SU-DHL-6 (cell line): ENCODE data around the gene OTOF.

Source experiments
- CTCF ChIP-seq: fragments of 200-600 bp; sonication (generic); IDR thresholded peaks from one replicate; pipeline ENCODE4 v1.5.1; 2017; ENCODE audit warnings: antibody characterized with exemption, mild to moderate bottlenecking, low read length, moderate library complexity; ENCODE audit not compliant: insufficient read depth, poor library complexity, severe bottlenecking
- EZH2phosphoT487 ChIP-seq: fragments of 200-600 bp; sonication (generic), shearing (Covaris generic); conservative IDR thresholded peaks from 2 replicates; pipeline ENCODE4 v1.6.1; 2018; ENCODE audit warnings: mild to moderate bottlenecking, antibody characterized with exemption, low read length, moderate library complexity, mixed read lengths

- no peak for TF ChIP-seq CTCF
- no peak for TF ChIP-seq EZH2phosphoT487
These were observed 47.1 kb downstream of the OTOF start for GRCh38 chr2:26430826-26431225.
